Measurements from ENCODE around the gene ANP32A. TPM values are rescaled to one million over a fixed set of nuclear protein-coding genes. Genes with fewer than 3 reads are reported as not detected.
A peak's percentile ranks its signal among the peaks of the same experiment; 100 is the strongest.
"Not testable (repeated sequence)": the region's sequence is repeated elsewhere in the genome, so short reads cannot be mapped to it uniquely, and the experiment has no call there.

ANP32A gene
- total RNA-seq, 1 donor from 2014 or later = 72.9 TPM

- no peak for DNase-seq (ENCODE audit: low read depth, low spot score)
Observed at GRCh38 chr15:68783226-68784058, 37.3 kb downstream of the ANP32A start.

- no peak for DNase-seq (ENCODE audit: low read depth, low spot score)
Observed at GRCh38 chr15:68782589-68783161, 38.0 kb downstream of the ANP32A start.

GRCh38 chr15:68781766-68782588 lies 38.7 kb downstream of the ANP32A start:
- peak; percentile 71 for DNase-seq (ENCODE audit: low read depth, low spot score)

- no peak for DNase-seq (ENCODE audit: low read depth, low spot score)
Observed at GRCh38 chr15:68781217-68781616, 39.5 kb downstream of the ANP32A start.

GRCh38 chr15:68778876-68779275 lies 41.8 kb downstream of the ANP32A start:
- DNase-seq (ENCODE audit: low read depth, low spot score) = no peak

GRCh38 chr15:68776477-68777270 lies 44.0 kb downstream of the ANP32A start:
- DNase-seq (ENCODE audit: low read depth, low spot score) = no peak

- DNase-seq (ENCODE audit: low read depth, low spot score) = no peak
Observed at GRCh38 chr15:68775671-68776476, 44.8 kb downstream of the ANP32A start.

- DNase-seq (ENCODE audit: low read depth, low spot score) = no peak
Observed at GRCh38 chr15:68775236-68775577, 45.5 kb downstream of the ANP32A start.

- DNase-seq (ENCODE audit: low read depth, low spot score) = no peak
Observed at GRCh38 chr15:68774521-68775235, 46.0 kb downstream of the ANP32A start.

- no peak for DNase-seq (ENCODE audit: low read depth, low spot score)
Observed at GRCh38 chr15:68774120-68774519, 46.6 kb downstream of the ANP32A start.

GRCh38 chr15:68773036-68773435 lies 47.7 kb downstream of the ANP32A start:
- no peak for DNase-seq (ENCODE audit: low read depth, low spot score)

GRCh38 chr15:68770216-68770615 lies 50.5 kb downstream of the ANP32A start:
- DNase-seq (ENCODE audit: low read depth, low spot score) = no peak

- no peak for DNase-seq (ENCODE audit: low read depth, low spot score)
Observed at GRCh38 chr15:68769702-68770101, 51.0 kb downstream of the ANP32A start.

- DNase-seq (ENCODE audit: low read depth, low spot score) = no peak
Observed at GRCh38 chr15:68768321-68768720, 52.4 kb downstream of the ANP32A start.

- DNase-seq (ENCODE audit: low read depth, low spot score) = no peak
Observed at GRCh38 chr15:68767833-68768232, 52.9 kb downstream of the ANP32A start.

- DNase-seq (ENCODE audit: low read depth, low spot score) = no peak
Observed at GRCh38 chr15:68765602-68766368, 54.9 kb downstream of the ANP32A start.

GRCh38 chr15:68764090-68764489 lies 56.6 kb downstream of the ANP32A start:
- DNase-seq (ENCODE audit: low read depth, low spot score) = no peak

GRCh38 chr15:68763063-68763462 lies 57.6 kb downstream of the ANP32A start:
- no peak for DNase-seq (ENCODE audit: low read depth, low spot score)

GRCh38 chr15:68759982-68760579 lies 60.6 kb downstream of the ANP32A start:
- DNase-seq (ENCODE audit: low read depth, low spot score) = not testable (repeated sequence)
